Measurements from ENCODE around the gene KDM7A.

GRCh38 chr7:140175221-140176121 lies 1.3 kb downstream of the KDM7A start:
- TF ChIP-seq CTCF (IDR thresholded peaks at IDR 0.05; ENCODE audit: insufficient read depth, low read length): peak; percentile 55
- TF ChIP-seq SPI1 (IDR thresholded peaks at IDR 0.05; ENCODE audit: borderline replicate concordance, low read depth): peak; percentile 24; the same call in 1 of the 2 replicates
- no peak for TF ChIP-seq POLR2AphosphoS5 (IDR thresholded peaks at IDR 0.05; ENCODE audit: low read depth)
- no peak for TF ChIP-seq GABPA (IDR thresholded peaks at IDR 0.05; ENCODE audit: low read depth)
- TF ChIP-seq REST (IDR thresholded peaks at IDR 0.05; ENCODE audit: insufficient replicate concordance, low read depth): no peak
